Myocyte (in vitro differentiated cells): ENCODE results near the gene HOXB9. TPM values are rescaled to one million over a fixed set of nuclear protein-coding genes. Genes with fewer than 3 reads are reported as not detected.
A peak's percentile ranks its signal among the peaks of the same experiment; 100 is the strongest.

ENCODE experiments used
- DNase-seq: peaks from one replicate; pipeline ENCODE4 v3.0.0-alpha.2; 2012; ENCODE audit warnings: low read depth
- total RNA-seq: library from RNA; depleted of rRNA; stranded (reverse); fragments of >200 nt; gene quantifications from 2 replicates; pipeline ENCODE4 v1.2.3, GENCODE V29; 2014

HOXB9 gene
- total RNA-seq, 1 donor from 2014 or later: 6.6 TPM

DNA sequence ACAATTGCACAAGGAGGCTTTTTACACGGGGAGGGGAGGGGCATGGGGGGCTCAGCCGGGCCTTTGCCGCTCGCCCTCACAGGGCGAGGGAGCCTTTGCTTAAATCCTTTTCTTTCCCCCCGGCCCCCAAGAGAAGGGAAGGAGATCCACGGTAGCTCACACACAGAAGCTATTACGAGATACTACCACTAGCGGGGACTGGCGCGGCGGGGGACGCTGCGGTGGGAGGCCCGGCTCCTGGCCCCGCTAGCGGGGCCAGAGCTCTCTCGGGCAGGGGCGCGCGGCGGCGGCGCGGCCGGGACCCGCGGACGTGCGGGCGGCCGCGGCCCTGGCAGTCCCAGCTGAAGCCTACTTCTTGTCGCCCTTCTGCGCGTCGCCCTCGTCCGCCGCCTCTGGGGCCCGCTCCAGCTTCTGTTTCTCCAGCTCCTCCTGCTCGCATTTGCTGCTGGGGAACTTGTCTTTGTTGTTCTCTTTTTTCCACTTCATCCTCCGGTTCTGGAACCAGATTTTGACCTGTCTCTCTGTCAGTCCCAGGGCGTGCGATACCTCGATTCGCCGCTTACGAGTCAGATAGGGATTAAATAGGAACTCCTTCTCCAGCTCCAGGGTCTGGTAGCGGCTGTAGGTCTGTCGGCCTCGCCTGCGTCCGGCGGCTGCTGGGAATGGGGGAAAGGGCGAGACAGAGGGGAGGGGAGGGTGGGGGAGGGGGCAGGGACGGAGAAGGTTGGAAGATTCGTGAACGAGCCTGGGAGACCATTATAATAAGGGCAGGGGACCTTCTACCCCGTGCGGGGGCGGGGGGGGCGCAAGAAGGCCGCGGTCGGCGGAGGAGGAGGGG, 13.1 kb downstream of the HOXB9 start:
- peak; percentile 76 for DNase-seq

DNA sequence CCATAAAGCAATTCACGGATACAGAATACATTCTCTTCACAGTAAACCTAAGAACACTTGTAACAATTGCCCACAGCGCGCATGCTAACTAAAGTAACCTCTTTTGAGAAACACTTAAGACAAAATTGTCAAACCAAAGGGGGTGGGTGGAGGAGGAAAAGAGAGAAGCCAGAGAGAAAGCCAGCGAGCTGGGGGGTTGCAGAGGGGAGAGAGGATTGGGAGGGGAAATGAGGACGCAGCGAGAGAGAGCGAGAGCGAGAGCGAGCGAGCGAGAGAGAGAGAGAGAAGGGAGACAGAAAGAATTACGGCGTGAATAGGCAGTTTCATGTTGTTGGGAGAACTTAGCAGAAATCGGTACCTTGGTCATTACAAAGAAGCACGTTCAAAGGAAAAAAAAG, 13.7 kb downstream of the HOXB9 start:
- DNase-seq: peak; percentile 66

DNA sequence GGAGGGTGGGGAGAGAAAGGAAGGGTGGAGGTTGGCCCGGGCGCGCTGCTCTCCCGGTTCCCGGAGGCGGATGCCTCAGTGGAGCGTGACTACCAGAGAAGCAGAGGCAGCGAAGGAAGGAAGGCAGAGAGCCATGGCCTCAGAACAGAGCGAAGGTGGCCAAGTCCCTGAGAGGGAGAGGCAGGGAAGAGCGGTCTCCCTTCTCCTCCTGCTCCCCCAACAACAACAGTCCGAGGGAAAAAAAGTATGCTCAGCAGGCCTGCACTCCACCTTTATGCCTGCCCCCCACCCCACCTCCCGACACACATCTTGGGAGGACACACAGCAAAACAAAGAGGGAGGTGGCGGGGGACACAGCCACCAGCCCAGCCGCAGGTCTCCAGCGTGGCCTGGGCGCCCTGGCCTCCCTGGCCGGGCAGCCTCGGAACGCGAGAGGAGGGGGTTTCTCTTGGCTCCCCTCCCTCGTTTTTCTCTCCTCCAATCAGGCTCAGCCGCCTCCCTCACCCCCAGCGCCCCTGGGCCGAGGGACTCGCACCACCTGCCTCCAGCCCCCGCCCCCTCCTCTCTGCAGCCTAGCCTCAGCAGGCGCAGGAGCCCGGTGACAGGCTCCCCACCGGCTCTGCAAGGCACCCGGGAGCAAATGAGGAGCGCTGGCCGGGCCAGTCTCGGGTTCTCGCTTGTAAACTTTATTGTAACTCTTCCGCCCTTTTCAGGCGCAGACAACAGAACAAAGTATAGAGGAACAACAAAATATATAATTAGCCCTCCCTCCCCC, 14.3 kb downstream of the HOXB9 start:
- DNase-seq: peak; percentile 81

DNA sequence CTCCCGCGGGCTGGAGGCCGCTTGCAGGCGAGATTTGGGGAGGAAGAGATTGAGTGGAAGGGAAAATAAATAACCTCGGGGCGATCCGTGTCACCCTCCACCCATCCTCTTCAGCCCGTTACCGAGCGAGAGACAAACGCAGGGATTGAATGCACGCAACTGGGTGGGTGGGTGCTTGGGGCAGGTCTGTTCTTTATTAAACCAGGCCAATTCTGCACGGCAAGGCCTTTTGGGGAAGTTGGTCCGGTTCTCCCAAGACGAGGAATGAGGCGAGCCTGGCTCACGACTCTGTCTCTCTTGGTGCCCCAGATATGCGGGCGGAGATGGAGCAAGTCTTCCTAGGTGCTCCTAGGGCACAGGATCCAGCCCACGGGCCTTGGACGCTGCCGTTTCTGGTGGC, 14.9 kb downstream of the HOXB9 start:
- DNase-seq: peak; percentile 60

DNA sequence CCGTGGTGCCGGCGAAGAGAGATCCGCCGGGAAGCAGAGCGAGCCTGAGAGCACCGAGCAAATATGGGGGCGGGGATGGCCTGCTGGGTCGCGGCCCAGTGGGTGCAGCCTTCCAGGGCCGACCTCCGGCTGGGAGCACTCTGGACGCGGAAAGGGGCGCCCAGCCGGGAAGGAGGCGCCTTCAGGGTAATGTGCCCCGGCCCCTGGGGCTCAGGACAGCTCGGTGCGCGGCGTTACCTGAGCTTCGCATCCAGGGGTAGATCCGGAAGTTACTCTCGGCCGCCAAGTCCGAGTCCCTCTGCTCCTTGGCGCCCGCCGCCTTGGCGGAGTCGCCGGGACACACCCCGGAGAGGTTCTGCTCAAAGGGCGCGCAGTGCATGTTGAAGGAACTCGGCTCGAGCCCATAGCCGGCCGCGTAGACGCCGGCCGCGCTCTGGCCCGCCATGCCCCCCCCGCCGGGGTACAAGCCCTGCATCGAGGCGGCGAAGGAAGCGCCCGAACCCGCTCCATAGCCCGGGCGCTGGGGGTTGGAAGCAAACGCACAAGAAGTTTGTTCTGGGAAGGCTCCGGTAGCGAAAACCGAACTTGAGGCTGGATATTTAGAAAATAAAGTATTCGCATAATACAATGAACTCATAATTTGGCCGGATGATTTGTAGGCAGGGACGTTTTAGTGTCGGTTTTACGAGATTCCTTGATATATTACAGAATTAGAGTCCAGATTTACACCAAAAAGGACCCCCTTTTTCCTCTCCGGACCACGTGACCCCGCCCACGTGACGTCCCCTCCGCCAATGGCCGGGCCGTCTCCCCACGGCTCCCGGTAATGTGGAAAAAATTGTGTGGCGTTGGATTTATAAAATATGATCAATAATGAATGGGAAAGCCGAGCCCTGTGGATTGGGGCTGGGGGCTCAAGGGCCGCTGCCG, 15.6 kb downstream of the HOXB9 start, which contains the start of gene HOXB7:
Gene HOXB7, minus strand, starts transcription at position 736 of the 930 bp plus-strand sequence. Its CDS starts 99 bp downstream, at position 637.
- peak; percentile 85 for DNase-seq

DNA sequence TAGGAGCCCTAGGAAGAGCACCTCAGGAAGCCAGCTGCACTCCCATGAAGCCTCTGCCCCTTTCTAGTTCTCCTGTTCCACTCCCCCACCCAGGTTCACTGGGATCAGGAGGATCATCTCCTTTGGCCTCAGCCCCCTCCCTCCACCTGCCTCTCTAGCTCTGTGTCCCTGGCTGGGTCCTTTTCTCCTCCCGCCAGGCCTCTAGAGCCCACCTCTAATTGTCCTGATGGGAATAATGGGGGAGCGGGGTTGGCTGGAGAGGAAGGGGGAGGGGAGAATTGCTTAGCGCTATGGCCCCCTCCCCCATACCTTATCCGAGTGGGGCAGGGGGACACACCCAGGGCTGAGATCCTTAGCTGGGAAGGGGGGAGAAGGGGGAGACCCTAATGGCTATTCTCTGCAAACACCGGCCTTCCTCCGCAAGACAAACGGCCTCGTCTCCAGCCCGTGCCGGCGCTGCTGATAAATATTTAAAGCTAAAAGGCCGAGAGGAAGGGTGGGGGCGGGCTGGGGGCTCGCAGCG, 16.3 kb downstream of the HOXB9 start:
- no peak for DNase-seq

DNA sequence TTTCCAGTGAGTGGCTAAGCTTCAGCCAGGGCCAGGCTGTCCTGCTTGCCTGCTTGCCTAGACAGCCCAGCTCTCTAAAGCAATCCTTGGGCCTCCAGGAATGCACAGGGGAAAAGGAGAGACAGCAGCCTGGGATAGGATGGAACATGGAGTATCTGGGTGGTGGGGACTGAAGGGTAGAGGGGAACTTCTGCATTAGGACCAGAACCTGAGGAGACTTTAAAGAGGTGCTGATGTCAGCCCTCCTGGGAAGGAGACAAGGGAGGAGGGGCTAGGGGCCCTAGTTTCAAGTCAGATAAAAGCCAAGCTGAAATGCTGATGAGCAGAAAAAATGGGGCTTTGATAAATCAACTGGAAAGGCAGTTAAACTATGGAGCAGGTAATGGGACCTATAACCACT, 17.1 kb downstream of the HOXB9 start:
- DNase-seq: no peak

DNA sequence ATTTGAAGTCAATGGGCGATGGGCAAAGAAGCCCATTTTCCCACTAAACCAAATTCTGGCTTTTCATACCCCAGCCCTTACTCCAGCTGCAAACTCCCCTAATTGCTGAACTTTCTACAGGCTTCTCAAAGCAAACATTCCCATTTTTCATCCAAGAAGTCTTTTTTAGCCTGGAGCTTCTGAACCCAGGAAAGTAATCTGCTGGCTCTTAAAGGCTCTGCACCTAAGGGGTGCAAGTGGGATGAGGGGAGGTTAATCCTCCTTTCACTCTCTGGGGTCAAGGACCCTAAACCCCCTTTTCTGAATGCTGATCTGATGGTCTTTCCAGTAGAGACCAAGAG, 17.7 kb downstream of the HOXB9 start:
- no peak for DNase-seq

DNA sequence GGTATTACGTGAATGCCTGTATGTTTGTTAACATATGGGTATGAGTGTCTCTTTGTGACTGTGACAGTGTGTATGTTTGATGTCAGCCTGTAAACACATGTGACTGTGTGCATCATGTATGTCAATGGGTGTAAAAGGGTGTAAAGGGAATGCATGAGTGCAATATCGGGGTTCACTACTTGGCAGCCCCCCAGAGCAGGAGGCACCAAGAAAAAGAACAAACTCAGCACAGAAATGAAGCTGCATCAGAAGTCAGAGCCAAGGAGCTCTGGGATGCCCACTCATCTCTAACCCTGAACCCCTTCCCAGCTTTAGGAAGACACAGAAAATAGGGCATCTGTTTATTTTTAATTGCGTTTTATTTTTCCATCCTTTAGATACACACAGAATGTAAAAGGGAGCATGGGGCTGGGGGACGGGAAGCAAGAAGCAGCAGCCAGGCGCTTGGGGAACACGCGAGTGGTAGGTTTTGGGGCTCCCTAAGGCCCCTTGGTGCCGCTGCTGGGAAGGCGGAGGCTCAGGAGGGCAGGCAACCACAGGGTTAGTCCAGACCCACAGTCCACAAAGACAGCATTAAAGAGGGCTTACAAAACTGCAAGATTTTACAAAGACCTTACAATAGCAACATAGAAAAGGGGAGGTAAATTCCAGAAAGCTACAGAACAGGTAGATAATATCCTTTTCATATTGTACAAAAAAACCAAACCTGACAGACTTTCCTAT, 19.1 kb downstream of the HOXB9 start:
- no peak for DNase-seq

DNA sequence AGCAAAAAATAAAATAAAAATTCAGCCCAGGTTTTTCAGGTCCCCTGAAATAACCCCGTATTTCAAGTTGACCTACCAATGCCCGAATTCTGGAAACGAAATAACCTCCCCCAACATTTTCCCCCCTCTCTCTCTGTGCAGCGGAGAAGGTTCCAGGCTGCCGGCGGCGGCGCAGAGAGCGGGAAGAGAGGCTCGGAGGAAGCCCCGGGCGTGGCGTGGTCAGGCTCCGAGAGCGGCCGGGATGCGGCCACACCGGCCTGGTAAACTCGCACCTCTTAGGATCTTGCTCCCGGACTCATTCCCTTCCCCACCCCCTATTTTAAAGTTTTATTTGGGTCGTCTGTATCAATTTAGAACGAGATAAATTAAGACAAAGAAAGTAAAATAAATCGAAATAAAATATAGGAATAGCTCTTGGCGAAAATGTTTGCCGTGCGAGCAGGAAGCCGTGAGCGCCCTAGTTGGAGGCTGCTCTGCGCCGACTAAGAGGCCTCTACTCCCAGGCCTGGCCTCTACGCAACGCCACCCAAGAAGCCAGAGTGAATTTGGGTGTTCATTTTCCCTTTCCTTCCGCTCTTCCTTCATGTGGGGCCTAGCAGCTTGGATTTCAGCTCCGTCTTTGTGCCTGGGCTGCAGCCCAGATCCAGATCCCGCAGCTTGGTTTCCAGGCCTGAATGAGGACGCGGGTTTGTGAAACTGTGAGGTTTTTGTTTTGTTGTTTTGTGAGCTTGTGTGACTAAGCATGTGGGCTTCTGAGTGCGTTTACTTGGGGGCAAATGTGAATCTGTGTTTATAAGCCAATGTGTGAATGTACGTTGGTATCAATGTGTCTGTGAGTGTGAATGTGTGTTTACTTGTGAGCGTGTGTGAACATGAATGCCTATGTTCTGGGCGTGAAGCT, 19.9 kb downstream of the HOXB9 start:
- no peak for DNase-seq

DNA sequence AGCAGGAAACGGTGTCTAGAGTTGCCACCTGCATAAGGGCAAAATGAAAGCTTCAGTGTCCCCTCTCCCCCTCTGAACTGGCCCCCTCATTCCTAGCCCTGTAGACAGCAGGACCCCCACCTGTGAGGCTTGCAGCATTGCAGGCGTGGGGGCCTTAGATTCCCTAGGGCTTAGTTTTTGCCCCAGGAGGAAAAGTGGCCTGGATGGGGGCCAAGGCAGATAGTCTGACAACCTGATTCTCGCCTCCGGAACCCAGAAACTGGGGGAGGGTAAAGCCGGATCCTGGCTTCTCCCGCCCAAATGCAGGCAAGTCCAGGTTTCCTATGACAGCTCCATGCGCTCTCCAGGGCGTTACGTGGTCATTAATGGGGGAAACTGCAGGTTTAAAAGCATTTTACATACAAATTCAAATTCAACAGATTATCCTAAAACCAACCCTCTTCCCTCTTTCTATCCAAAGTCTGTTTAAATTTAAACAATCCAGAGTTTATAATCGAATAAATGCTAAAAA, 20.7 kb downstream of the HOXB9 start:
- no peak for DNase-seq

DNA sequence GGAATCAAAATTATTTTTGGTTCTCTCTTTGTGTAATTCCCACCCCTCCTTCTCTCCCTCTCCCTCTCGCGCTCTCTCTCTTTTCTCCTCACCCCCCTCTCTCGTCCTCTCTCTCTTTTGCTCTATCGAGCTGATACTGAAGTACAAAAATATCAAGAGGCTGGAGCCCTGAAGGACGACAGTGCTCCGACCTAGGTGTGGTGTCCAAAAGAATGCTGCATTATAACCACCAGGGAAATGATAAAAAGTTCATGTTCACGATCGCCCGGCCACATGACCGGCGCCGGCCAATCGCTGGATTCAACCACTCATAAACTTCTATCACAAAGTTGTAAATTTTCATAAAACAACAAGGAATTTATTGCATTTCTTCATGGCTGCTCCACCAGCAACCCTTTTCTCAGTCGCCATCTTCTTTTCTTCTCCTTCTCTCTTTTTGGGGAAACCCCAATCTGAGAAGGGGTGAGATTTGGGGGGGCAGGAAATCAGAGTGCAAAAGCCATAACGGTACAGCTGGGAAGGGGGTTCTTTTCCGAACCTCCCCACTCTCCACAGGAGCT, 21.3 kb downstream of the HOXB9 start, which contains the start of gene HOXB6:
Gene HOXB6, minus strand, starts transcription at position 217 of the 560 bp plus-strand sequence. CDS start 6,836 bp downstream, outside the sequence.
- DNase-seq: peak; percentile 72

DNA sequence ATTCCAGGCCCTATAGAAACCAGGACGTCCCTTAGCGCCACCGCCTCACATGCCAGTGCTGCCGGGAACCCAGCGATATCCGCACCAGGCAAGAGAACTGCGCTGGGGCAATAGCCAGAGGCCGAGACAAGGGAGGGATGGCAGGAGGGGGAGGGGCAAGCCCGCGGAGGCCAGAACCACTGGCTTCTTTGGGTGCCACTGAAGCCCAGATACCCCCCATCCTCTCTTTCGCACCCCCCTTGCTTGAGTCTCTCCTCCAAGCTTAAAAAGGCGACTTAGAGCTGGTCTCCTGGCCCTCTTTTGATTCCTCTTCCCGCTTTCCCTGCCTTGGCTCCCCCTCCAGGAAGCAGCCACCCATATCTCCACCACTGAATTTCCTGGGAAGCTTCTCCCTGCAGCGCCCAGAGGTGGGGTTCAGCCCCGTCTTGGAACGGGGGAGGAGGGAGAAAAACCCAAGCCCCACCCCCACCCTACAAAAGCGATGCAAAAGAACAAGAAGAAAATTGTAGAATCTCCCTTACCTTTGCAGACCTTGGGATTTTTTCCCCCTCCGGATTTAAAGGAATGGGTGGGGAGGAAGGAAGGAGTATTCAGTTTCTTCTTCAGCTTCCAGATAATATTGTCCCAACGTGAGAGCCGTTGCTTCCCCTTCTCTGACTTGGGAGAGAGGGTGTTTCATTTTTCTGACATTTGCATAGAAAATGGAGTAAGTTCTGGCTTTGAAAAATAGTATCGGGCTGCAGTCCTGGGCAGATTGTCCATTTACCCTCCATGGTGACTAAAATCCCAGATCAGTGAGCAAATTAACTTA, 22.0 kb downstream of the HOXB9 start:
- DNase-seq: peak; percentile 84

DNA sequence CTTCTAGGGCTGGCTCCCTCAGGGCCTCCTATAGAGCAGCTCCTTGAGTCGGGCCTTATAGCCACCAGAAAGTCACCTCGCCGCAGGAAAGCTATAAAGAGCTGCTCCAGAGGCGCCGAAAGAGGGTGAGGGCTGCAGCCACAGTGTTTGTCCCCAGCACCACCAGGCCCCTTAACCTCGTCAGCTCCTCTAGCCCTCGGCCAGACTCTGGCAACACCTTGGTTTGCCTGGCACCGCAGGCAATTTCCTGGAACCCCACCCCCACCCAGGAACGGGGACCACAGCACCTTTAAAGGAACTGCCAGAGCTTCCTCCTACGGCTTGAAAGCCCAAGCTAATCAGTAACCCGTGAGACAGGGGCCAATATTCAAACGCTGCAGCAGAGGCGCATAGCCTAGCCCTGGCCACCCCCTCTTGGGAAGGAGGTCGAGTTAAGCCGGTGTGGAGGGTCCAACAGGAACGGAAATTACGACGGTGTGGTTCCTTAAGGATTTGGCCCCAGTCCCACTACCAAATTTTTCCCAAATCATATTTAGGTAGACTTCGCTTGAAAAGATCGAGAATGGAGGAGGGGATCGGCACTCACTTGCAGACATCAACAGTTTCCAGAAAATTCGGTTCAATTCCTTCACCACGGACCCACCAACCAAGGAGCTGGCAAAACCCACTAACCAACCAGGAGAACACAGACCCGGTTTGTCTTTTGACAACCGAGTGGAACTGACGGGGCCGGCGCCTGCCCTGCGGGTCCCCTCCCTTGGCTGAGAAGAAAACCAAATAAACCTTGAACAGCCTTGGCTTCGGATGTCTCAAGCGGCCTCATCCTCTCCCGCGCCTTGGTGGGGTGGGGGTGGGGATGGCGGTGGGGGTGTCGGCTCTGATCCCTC, 24.4 kb downstream of the HOXB9 start:
- no peak for DNase-seq

DNA sequence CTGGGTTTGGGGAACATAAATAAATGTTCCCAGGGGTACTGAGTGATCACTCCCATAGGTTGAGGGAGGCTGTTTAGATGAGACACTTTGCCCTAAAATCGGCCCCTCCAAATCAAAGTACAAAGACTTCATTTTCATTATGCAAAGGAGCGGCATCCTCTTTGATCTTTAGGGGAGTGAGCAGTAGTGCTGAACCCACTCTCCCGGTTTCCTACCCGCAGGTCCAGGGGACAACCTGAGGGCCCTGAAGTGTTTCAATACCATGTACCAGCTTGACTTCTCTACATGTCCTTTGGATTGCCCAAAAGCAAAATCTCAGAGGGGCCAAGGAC, 25.0 kb downstream of the HOXB9 start:
- DNase-seq: no peak

DNA sequence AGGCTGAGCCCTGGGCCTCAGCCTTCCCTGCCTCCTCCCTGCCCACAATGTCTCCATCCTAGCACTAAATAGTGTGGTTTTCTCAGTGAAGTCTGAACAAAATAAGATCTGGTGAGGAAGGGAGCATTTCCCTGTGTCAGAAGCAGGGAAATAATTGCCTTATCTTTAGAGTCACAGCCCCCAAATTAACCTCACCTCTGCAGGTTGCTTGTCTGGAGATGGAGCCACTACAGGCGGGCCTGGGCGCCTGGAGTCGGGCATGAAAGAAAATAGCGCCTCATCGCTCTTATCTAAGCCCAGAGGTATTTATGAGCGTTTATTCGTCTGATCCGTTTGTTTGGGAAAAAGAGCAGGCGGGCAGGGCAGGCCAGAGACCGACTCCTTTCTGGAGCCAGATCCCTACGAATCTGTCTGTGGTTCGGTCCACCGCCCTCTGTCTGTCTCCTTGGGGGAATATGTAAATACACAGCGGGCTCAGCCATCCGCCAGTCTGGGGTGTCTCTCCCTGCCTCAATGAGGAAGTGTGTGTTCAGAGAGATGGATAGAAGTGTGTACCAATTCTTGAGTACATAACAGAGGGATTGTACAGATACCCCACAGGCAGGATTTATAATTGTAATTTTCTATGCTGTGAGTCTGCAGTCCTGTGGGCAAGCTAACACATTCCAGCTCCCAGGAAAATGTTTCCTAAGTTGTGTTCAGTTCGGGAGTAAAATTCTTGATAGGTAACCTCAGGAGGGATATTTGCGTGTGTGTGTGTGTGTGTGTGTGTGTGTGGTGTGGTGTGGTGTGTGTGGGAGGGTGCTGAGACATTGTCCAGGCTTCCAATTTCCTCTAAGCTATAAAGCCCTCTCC, 25.7 kb downstream of the HOXB9 start:
- no peak for DNase-seq
